ENCODE data around the gene ACBD6. TPM values are rescaled to one million over a fixed set of nuclear protein-coding genes. Genes with fewer than 3 reads are reported as not detected.
"Not testable (repeated sequence)": the region's sequence is repeated elsewhere in the genome, so short reads cannot be mapped to it uniquely, and the experiment has no call there.

Gene ACBD6
- total RNA-seq, 4 donors from 2014 or later, result 26.6 to 51.3 (median 34.4) TPM

DNA sequence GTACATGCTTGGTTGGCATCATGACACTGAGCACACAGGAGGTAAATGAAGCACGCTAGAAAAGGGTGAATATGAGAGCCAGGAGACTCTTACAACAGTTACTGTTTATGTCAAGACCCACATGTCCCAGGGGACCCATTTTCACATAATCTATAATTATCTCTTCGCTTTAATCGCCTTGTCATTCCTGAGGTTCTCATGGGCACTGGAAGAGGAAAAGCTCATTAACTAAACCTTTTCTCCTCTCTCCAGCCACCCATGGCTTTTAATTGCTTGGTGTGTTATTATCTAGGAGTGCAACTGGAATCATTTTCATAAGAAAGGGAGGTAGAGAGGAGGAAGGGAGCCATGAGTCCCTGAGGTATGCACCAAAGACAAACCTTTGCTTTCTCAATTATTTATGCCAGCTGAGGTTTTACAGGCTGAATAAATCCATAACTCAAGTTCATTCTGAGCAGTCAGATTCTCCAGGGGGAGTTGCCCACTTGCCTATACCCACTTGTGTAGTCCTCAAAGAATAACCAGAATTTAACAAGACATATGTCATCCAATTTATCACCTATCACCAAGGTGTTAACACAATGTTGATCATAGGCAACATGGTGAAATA lies 77.4 kb downstream of the ACBD6 start:
- peaks cover 0 to 28% (median 0%) of the 10 kb centered on the region in 3 donors for H3K36me3 ChIP-seq
- H3K27me3 ChIP-seq, result no peaks in the 10 kb centered on the region
- no peak overlapping the region for H3K27ac ChIP-seq
- no peaks in the 10 kb centered on the region for H3K9me3 ChIP-seq
- no peaks in the 10 kb centered on the region for H3K4me1 ChIP-seq
- intact Hi-C loops (cut with DNase I), result no loop called here
- no peak for DNase-seq
- 76 to 91% methylated on average over 3 of the region's 3 CpGs for WGBS, 2 donors
- TF ChIP-seq CTCF (IDR thresholded peaks at IDR 0.05) (no peak), POLR2A (IDR thresholded peaks at IDR 0.05) (no peak)
- no peak overlapping the region for H3K4me3 ChIP-seq

GRCh38 chr1:180421614-180422013 lies 80.8 kb downstream of the ACBD6 start:
- no peak for TF ChIP-seq POLR2A (IDR thresholded peaks at IDR 0.05)
- no peak for TF ChIP-seq CTCF (IDR thresholded peaks at IDR 0.05)
- Histone ChIP-seq H3K4me3 (no peak overlapping the region), H3K4me1 (no peaks in the 10 kb centered on the region), H3K9me3 (no peaks in the 10 kb centered on the region), H3K27ac (no peak overlapping the region), H3K36me3 (peaks cover 0 to 17% (median 0%) of the 10 kb centered on the region in 3 donors), H3K27me3 (no peaks in the 10 kb centered on the region)
- intact Hi-C loops (cut with DNase I), result no loop called here
- no peak for DNase-seq
- 90 to 94% methylated on average over 1 of the region's 1 CpG for WGBS, 2 donors

- H3K27ac ChIP-seq; H3K9me3 ChIP-seq; DNase-seq; H3K27me3 ChIP-seq; intact Hi-C loops (cut with DNase I); H3K4me1 ChIP-seq; H3K4me3 ChIP-seq: not testable (repeated sequence)
- WGBS, 2 donors, result 86 to 94% methylated on average over 1 of the region's 1 CpG
- peaks cover 0 to 17% (median 0%) of the 10 kb centered on the region in 3 donors for H3K36me3 ChIP-seq
Observed at GRCh38 chr1:180421145-180421544, 81.2 kb downstream of the ACBD6 start.

GRCh38 chr1:180415985-180416633 lies 86.3 kb downstream of the ACBD6 start:
- Histone ChIP-seq H3K4me1 (no peaks in the 10 kb centered on the region), H3K4me3 (no peak overlapping the region), H3K27ac (no peak overlapping the region), H3K36me3 (peaks cover 0 to 23% (median 0%) of the 10 kb centered on the region in 3 donors), H3K27me3 (no peaks in the 10 kb centered on the region), H3K9me3 (no peaks in the 10 kb centered on the region)
- WGBS, 2 donors, result 76% methylated on average over 2 of the region's 2 CpGs
- TF ChIP-seq CTCF (IDR thresholded peaks at IDR 0.05) (peak in 5 of 6 experiments; percentile 25 to 56 (median 37)), POLR2A (IDR thresholded peaks at IDR 0.05) (no peak)
- intact Hi-C loops (cut with DNase I), result loop anchor here (10.0 kb wide), 1 partner anchor 161 kb away; no protein-coding TSS in a partner anchor
- DNase-seq, result no peak

DNA sequence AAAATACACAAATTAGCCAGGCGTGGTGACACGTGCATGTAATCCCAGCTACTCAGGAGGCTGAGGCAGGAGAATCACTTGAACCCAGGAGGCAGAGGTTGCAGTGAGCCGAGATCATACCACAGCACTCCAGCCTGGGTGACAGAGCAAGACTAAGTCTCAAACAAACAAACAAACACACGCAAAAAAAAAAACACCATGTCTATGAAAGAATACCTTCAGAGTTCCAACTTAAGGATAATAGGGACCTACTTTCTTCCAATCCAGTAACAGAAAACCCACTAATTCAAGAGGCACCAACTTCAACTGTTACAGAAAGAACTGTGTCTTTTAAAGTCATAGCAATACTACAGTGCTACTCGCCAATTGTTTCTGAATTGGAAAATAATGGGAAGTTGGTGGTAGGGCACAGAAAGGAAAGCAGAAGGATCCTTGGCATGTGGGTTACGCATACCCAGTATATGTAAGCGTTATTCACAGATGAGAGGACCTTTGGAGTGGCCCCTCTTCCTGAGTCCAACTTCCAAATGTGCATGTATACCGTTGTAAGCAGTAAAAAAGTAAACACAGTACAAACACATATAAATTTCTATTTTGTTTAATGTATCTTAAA lies 87.0 kb downstream of the ACBD6 start:
- peaks cover 0 to 24% (median 0%) of the 10 kb centered on the region in 3 donors for H3K36me3 ChIP-seq
- TF ChIP-seq CTCF (IDR thresholded peaks at IDR 0.05) (no peak), POLR2A (IDR thresholded peaks at IDR 0.05) (no peak)
- no peaks in the 10 kb centered on the region for H3K4me1 ChIP-seq
- intact Hi-C loops (cut with DNase I), result loop anchor here (10.0 kb wide), 1 partner anchor 161 kb away; no protein-coding TSS in a partner anchor
- 92% methylated on average over 8 of the region's 8 CpGs for WGBS, 2 donors
- no peak overlapping the region for H3K4me3 ChIP-seq
- H3K9me3 ChIP-seq, result no peaks in the 10 kb centered on the region
- H3K27ac ChIP-seq, result no peak overlapping the region
- DNase-seq, result no peak
- H3K27me3 ChIP-seq, result no peaks in the 10 kb centered on the region
